Smooth muscle cell (in vitro differentiated cells): Measurements from ENCODE around the gene TRIL. TPM values are rescaled to one million over a fixed set of nuclear protein-coding genes. Genes with fewer than 3 reads are reported as not detected.

Experiments used
- DNase-seq: peaks from one replicate; lab custom pipeline; 2025; ENCODE audit not compliant: unreplicated experiment; lab: John Stamatoyannopoulos, UW
- H2AFZ ChIP-seq: fragments of 200-600 bp; sonication (generic); 2 replicates; pipeline ENCODE4 v1.6.0; 2016; ENCODE audit warnings: antibody characterized with exemption, low read depth, mild to moderate bottlenecking
- H3F3A ChIP-seq: fragments of 200-600 bp; sonication (generic); 2 replicates; pipeline ENCODE4 v1.6.0; 2017; ENCODE audit warnings: antibody characterized with exemption, low read depth
- H3K27ac ChIP-seq: fragments of 200-600 bp; sonication (generic); 2 replicates; pipeline ENCODE4 v1.5.1; 2016; ENCODE audit warnings: low read depth, mild to moderate bottlenecking
- H3K27me3 ChIP-seq: fragments of 200-600 bp; sonication (generic); 2 replicates; pipeline ENCODE4 v1.6.1; 2016; ENCODE audit warnings: low read depth, mild to moderate bottlenecking
- H3K36me3 ChIP-seq: fragments of 200-600 bp; sonication (generic); 2 replicates; pipeline ENCODE4 v1.5.1; 2016; ENCODE audit warnings: low read depth
- H3K4me1 ChIP-seq: fragments of 200-600 bp; sonication (generic); 2 replicates; pipeline ENCODE4 v1.5.1; 2016; ENCODE audit warnings: low read depth
- H3K4me2 ChIP-seq: fragments of 200-600 bp; sonication (generic); 2 replicates; pipeline ENCODE4 v1.6.0; 2016; ENCODE audit warnings: mild to moderate bottlenecking
- H3K4me3 ChIP-seq: fragments of 200-600 bp; sonication (generic); 2 replicates; pipeline ENCODE4 v1.5.1; 2016; ENCODE audit warnings: mild to moderate bottlenecking
- H3K79me2 ChIP-seq: fragments of 200-600 bp; sonication (generic); 2 replicates; pipeline ENCODE4 v1.6.0; 2016; ENCODE audit warnings: low read depth, mild to moderate bottlenecking
- H3K9ac ChIP-seq: fragments of 200-600 bp; sonication (generic); 2 replicates; pipeline ENCODE4 v1.6.0; 2016; ENCODE audit warnings: low read depth
- H3K9me3 ChIP-seq: fragments of 200-600 bp; sonication (generic); replicated peaks from 2 replicates; pipeline ENCODE4 v1.5.1; 2016; ENCODE audit warnings: low read depth
- H4K20me1 ChIP-seq: fragments of 200-600 bp; sonication (generic); 2 replicates; pipeline ENCODE4 v1.6.0; 2016; ENCODE audit warnings: low read depth
- WGBS: methylation state at CpG from one replicate; pipeline ENCODE4 v1.1.7; 2016; ENCODE audit warnings: low lambda C conversion rate; 5-methylcytosine and 5-hydroxymethylcytosine counted together
- polyA plus RNA-seq: library from polyadenylated mRNA; unstranded; fragments of >200 nt; fragmentation: Nextera tagmentation; extraction: Ambion mirVana; gene quantifications from 2 replicates; pipeline ENCODE4 v1.2.1, GENCODE V29; 2016
- total RNA-seq: library from RNA; depleted of rRNA; stranded (reverse); fragments of >200 nt; gene quantifications from 2 replicates; pipeline ENCODE4 v1.2.3, GENCODE V29; 2014
- TF ChIP-seq, protein P1 (sequence below): fragments of 200-600 bp; sonication (generic); IDR thresholded peaks from 2 replicates; pipeline ENCODE4 v1.5.1; 2017; ENCODE audit warnings: borderline replicate concordance, mild to moderate bottlenecking, antibody characterized with exemption; ENCODE audit not compliant: insufficient read depth, poor library complexity, severe bottlenecking

The TRIL gene
- total and polyA plus RNA-seq, 2 experiments from 2014 or later, result 11.0 to 11.1 TPM

DNA sequence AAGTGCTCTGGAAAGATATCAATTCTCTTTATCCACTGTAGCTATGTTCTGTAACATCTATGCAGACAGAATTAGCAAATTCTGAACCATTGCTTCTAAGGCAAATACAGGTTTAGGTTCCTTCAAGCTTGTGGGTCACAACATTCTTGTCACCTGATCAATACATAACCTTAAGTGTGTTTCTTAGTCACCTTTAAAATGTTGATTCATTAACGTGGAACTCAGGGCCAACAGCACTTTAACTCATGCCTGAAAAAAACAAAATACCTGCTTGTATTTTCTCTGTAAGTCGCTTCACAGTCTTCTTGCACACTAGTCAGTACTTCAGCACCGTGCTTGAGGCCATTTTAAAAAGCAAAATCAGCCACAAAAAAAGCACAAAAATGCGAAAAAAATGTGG, 35.2 kb upstream of the TRIL start:
- H3K36me3 ChIP-seq, result no peaks in the 10 kb centered on the region
- H4K20me1 ChIP-seq, result no peaks in the 10 kb centered on the region
- no peak overlapping the region for H3K4me3 ChIP-seq
- H3K4me2 ChIP-seq, result no peak overlapping the region
- no peaks in the 10 kb centered on the region for H3K27me3 ChIP-seq
- no peaks in the 10 kb centered on the region for H3K79me2 ChIP-seq
- H3K9ac ChIP-seq, result no peak overlapping the region
- peaks cover 1% of the 10 kb centered on the region for H3F3A ChIP-seq
- no peak for DNase-seq
- H3K27ac ChIP-seq, result no peak overlapping the region
- no peak overlapping the region for H2AFZ ChIP-seq
- 90% methylated on average over 4 of the region's 4 CpGs for WGBS
- H3K4me1 ChIP-seq, result peaks cover 11% of the 10 kb centered on the region
- no peaks in the 10 kb centered on the region for H3K9me3 ChIP-seq
- TF ChIP-seq, protein P1, sequence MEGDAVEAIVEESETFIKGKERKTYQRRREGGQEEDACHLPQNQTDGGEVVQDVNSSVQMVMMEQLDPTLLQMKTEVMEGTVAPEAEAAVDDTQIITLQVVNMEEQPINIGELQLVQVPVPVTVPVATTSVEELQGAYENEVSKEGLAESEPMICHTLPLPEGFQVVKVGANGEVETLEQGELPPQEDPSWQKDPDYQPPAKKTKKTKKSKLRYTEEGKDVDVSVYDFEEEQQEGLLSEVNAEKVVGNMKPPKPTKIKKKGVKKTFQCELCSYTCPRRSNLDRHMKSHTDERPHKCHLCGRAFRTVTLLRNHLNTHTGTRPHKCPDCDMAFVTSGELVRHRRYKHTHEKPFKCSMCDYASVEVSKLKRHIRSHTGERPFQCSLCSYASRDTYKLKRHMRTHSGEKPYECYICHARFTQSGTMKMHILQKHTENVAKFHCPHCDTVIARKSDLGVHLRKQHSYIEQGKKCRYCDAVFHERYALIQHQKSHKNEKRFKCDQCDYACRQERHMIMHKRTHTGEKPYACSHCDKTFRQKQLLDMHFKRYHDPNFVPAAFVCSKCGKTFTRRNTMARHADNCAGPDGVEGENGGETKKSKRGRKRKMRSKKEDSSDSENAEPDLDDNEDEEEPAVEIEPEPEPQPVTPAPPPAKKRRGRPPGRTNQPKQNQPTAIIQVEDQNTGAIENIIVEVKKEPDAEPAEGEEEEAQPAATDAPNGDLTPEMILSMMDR, result no peak

DNA sequence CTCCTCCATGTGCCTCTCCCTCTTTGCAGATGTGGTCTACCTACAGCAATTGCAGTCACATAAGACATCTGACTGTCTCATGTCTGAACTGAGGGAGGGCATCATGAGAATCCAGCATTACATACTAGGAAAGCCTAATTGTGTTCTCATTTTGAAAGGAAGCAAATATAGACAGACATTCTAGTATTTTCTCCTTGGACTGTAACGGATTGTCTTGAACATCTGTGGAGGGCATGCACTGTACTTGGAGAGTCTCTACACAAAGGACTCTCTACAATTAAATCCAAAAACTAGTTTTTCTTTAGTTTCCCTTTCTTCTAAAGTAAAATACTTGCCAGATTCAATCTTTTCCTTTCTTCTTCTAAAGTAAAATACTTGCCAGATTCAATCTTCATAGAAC, 34.7 kb upstream of the TRIL start:
- no peak overlapping the region for H2AFZ ChIP-seq
- no peak for DNase-seq
- no peak overlapping the region for H3K4me3 ChIP-seq
- 96% methylated on average over 1 of the region's 1 CpG for WGBS
- no peaks in the 10 kb centered on the region for H3K9me3 ChIP-seq
- H3K79me2 ChIP-seq, result no peaks in the 10 kb centered on the region
- no peaks in the 10 kb centered on the region for H3K27me3 ChIP-seq
- H3K9ac ChIP-seq, result no peak overlapping the region
- no peak overlapping the region for H3K4me2 ChIP-seq
- H4K20me1 ChIP-seq, result no peaks in the 10 kb centered on the region
- no peaks in the 10 kb centered on the region for H3K36me3 ChIP-seq
- H3F3A ChIP-seq, result peaks cover 6% of the 10 kb centered on the region
- TF ChIP-seq, protein P1, result no peak
- peaks cover 5% of the 10 kb centered on the region for H3K4me1 ChIP-seq
- H3K27ac ChIP-seq, result no peak overlapping the region

DNA sequence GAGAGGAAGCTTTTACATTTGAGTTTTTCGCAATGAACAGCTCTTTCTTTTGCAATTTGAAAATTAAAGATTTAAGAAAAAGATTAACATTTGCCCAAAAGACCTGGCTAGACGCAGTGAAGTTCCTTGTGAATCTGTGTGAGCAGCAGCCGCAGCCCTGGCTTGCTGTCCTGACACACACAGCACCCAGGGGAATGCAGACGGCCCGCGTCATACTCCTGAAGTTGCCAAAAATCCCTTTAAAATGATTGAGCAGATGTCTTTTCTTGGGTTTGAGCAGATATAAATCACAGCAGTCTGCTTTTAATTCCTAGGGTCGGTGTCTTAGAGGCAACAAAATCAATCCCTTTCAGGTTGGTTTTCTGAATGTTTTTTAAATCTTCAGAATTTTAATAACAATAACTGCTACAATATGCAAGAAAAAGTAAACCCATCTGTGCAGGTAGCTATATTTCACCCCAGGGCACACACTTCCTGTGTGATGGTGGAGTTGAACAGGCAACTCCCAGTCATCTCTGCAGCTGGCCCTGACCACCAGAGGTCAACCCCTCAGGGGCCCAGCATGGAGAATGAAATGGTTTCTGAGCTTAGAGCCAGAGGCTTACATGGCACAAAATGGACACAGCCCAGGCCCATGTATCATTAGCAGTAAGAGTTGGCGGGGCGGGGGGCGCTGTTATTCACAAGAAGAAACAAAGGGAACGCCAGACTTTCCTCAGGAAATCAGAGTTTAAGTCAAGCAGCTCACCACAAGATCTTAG, 32.2 kb upstream of the TRIL start:
- H4K20me1 ChIP-seq, result no peaks in the 10 kb centered on the region
- no peak overlapping the region for H3K4me2 ChIP-seq
- no peak overlapping the region for H3K27ac ChIP-seq
- peak overlapping the region; percentile 37 for H2AFZ ChIP-seq
- H3K79me2 ChIP-seq, result no peaks in the 10 kb centered on the region
- no peak for DNase-seq
- peaks cover 14% of the 10 kb centered on the region for H3K4me1 ChIP-seq
- H3K9ac ChIP-seq, result no peak overlapping the region
- H3K36me3 ChIP-seq, result no peaks in the 10 kb centered on the region
- peaks cover 18% of the 10 kb centered on the region for H3F3A ChIP-seq
- TF ChIP-seq, protein P1, result no peak
- no peaks in the 10 kb centered on the region for H3K27me3 ChIP-seq
- no peak overlapping the region for H3K4me3 ChIP-seq
- 89% methylated on average over 11 of the region's 11 CpGs for WGBS
- no peaks in the 10 kb centered on the region for H3K9me3 ChIP-seq
